GM19438 (cell line): ENCODE data around the gene SCYL3.
"Not testable (repeated sequence)": the region's sequence is repeated elsewhere in the genome, so short reads cannot be mapped to it uniquely, and the experiment has no call there.

ENCODE experiments used
- ATAC-seq: cut with Tn5 transposase; IDR thresholded peaks from one replicate; pipeline ENCODE4 v1.9.1; 2021; ENCODE audit warnings: low read depth; ENCODE audit not compliant: unreplicated experiment

SCYL3 gene, protein sequence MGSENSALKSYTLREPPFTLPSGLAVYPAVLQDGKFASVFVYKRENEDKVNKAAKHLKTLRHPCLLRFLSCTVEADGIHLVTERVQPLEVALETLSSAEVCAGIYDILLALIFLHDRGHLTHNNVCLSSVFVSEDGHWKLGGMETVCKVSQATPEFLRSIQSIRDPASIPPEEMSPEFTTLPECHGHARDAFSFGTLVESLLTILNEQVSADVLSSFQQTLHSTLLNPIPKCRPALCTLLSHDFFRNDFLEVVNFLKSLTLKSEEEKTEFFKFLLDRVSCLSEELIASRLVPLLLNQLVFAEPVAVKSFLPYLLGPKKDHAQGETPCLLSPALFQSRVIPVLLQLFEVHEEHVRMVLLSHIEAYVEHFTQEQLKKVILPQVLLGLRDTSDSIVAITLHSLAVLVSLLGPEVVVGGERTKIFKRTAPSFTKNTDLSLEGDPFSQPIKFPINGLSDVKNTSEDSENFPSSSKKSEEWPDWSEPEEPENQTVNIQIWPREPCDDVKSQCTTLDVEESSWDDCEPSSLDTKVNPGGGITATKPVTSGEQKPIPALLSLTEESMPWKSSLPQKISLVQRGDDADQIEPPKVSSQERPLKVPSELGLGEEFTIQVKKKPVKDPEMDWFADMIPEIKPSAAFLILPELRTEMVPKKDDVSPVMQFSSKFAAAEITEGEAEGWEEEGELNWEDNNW

DNA sequence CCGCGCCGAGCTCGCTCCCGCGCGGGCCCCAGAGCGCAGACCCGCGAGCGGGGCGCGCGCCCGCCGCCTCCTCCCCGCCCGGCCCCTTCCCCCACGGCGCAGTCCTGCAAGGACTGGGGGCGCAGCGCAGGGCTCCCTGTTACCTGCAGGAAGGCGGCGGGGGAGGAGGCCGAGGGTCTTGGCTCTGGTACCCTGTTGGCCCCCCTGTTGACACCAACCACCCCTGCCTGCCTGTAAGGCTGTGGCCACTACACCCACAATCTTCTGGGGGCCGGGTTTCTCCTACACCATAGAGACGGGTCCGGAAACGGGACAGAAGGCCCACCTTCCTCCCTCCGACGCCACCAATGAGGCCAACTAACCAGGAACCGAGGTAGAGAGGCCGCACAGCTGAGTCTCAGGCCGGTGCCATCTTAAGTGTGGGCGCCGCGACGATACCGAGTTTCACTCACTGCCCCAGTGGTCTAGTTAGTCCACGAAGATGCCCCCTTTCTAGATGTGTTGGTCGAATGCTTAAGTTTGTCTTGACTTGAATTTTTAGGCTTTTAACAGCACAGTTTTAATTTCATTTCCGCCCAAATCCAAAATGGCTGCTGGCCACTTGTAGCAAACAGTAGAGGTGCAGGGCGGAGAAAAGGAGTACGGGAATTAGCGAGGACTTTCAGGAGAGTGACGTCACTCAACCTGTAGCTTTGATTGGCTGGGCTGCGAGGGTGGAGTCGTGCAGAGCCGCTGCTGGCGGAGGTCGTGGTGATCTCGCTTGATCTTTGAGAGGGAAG is at the start of gene SCYL3:
SCYL3 (minus strand) TSS at position 252 of the 779 bp plus-strand sequence. CDS start 5,056 bp downstream, outside the sequence.
- peak; percentile 91 for ATAC-seq

DNA sequence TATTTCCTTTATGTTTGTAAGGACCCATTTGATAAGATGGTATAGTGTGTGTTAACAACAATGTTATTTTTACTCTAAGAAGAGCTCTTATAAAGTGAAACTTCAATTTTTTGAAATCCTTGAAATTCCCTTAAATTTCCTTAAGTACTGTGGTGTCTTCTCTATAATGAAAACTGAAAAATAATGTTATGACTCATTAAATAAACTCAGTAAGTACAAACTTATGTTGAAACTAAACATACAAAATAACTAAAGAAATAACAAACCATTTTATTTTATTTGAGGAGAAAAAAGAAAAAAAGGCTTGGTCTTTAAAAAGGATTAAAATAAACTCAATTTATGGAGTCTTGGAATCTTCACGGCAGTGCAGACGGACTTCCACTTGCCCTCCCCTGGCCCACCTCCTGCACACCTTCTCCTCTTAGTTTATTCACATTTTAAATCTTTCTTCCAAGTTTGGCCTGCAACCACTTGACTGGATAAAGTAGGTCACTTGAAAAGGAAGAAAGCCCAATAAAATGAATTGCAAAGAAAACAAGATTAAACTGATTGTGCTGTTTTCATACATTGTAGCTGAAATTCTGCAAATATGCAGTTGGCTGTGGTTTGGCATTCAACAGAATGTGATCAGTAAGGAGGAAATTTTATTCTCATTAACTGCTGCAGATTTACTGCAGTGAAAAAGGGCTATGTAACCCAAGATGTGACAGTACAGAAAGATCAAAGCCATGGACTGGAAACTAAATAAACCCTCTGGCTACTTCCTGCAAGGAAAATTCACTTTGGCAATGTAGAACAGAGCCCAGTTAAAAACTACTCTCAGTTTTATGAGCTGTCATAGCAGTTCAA is 48.5 kb upstream of the SCYL3 start:
- no peak for ATAC-seq

DNA sequence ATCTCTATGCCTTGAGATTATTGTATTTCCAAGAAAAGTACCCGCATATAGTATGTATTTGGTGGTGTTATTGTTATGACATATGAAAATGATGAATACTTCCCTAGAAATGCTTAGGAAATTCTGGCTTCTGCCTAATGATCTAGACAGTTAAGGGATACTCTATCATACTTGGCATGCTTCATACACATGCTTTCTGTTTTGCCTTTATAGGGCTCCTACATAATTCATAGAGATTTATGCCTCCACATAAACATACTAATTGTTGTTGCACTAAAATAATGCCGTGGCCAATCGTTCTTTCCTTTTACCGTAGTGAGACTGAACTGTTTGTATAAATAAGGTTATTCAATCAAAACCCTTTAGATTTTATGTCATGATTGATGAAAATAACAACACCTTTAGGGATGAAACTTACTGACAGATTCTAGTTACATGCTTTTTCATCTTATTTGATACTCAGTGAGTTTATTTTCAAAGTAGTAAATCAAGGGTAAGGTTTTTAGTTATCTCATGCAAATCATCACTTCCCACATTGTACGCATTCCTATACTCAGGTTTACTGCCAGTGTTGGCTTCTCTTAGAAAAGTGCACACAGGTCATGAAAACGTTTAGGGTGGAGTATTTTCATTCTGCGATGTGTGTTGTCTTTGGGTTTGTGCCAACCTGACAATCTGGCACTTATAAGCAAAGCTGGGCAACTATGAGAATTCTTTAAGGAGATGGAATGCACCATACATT is 40.5 kb upstream of the SCYL3 start:
- ATAC-seq, result no peak

DNA sequence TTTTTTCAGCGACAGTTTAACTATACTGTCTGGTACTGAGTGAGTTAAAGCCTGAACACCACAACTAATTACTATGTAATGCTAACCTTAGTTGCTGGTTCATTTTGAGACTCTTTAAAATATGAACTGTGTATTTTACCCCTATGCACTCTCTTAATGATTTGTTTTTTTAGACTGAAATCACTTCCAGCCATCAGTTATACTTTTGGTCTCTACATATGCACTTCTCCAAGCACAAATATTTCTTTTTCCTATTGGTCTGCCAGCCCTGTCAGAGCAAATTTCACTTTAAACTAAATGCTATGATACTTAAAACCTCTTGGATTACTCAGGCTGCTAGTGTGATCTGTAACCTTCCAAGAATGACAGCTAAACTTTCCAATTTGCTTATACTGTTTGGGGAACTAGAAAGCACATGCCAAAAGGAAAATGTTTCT is 38.1 kb upstream of the SCYL3 start:
- no peak for ATAC-seq

DNA sequence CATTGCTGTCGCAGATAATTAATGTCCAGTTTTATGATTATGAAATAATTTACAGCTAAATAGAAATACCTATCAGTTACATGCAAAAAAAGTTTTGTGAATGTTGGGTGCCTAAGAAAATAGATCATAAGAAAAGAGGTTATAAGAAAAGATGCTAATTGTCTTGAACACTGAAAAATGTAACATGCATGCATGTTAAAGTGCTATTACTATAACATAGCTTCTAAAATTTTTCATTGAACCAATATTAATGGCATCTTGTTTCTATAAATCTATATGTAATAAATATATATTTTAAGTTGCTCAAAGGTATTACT is 35.5 kb upstream of the SCYL3 start:
- ATAC-seq, result no peak

DNA sequence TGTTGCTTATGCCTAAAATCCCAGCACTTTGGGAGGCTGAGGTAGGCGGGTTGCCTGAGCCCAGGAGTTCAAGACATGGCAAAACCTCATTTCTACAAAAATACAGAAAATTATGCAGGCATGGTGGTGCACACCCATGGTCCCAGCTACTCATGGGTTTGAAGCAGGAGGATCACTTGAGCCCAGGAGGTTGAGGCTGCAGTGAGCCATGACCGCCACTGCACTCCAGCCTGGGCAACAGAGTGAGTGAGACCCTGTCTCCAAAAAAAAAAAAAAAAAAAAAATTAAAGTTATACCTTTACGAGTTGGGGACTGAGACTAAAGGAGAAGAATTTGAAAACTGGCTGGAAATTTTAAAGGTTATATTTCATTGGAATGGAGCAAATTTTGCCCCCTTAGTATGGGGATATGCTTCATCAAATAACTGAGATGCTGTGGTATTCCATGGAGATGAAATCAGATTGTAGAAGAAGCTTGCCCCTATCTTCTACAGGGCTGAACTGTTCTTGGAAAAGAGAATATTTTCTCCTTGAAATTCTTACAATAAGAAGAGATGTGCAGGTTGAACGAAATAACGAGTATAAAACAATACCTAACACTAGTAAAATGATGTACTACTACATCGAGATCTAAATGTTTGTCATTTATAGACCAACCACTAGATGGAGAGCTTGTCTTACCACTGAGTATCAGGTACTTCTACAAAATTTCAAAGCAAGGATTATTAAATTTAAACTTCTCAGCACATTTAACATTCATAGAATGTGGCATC is 34.9 kb upstream of the SCYL3 start:
- ATAC-seq, result peak; percentile 66

DNA sequence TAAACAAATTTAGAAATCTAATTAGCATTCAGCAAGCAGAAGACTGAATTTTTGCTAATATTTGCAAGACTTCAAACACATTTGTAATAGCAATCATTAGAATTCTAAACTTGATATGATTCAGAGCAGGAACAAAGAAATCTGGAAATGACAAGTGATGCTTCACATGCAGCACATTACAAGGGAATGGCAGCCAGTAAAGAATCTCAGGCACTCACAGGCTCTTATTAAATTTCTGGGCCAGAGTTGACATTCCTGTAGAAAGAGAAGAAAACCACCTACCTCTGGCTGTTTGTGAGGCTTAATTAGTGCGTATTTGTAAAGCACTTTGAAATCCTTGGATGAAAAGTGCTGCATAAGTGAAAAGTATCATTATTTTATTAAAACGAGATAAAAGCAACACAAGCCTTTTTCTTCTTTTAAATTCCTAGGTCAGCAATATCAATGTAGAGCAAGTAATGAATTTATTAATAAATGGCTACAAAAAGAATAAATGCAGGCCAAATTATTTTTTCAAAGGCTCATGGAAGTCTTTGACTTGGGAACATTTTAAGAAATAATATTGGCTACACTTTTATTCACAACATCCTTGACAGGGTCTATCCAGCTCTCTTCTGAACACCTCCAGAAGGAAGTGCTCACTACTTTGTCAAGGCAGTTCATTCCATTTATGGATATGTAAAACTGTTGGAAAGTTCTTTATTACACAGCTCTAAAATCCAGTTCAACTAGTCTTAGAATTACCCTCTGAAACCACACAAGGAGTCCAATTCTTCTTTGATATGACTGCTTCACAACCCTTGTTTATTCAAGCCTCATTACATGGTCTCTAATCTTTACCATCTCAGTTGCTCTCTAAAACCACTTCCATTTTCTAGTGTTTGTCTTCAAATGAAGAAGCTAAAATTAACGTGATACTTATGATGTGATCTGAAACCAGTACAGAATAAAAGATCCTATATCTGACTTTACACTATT is 32.1 kb upstream of the SCYL3 start:
- no peak for ATAC-seq

DNA sequence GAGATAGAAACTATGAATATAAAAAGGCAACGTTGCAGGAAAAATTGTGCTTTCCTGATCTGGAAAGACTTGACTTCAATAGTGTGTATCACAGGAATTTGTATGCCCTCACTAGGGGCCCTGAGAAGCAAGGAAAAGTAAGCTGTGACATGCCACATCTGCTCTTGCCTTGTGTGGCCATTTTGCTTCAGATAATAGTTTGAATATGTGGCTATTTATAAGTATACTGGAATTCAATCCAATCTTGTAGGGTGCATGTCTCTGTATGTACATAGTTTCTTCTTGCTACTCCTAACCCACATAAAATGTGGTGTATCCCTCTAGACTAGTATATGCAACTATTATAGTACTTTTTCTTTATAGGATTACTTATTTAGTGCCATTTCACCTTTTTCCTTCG is 31.1 kb upstream of the SCYL3 start:
- no peak for ATAC-seq

DNA sequence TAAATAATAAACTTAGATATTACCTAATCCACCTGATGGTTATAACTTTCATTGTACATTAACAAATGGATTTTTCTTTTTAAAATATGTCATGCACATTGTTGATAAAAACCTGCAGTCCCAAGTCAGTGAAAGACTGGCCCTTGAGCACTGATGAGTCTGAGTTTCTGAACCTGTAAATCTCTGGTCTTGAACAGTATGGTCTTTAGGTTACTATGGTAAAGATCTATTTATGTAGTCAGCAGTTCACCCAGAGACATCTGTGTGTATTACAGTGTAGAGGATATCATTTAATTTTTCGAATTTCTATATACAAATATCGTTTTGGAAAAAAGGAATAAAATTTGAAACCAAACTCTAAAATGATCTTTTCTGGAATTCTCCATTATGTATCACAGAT is 30.4 kb upstream of the SCYL3 start:
- ATAC-seq, result no peak

DNA sequence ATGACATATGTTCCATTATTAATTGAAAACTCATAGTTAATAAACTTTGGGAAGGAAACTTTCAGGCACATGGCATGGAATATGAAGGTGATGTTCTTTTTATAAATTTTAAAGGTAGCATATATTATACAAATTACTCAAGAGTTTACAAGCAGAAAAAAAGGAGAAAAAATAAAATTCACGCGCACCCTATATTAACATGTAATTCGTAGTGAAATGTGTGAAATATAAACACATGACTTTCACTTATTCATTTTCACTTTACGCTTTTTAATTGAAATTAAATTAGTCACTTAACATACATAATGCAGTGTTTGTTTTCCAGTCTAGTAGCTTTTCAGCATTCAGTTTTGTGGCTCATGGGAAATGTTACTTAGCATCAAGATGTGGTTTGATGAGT is 27.4 kb upstream of the SCYL3 start:
- no peak for ATAC-seq

DNA sequence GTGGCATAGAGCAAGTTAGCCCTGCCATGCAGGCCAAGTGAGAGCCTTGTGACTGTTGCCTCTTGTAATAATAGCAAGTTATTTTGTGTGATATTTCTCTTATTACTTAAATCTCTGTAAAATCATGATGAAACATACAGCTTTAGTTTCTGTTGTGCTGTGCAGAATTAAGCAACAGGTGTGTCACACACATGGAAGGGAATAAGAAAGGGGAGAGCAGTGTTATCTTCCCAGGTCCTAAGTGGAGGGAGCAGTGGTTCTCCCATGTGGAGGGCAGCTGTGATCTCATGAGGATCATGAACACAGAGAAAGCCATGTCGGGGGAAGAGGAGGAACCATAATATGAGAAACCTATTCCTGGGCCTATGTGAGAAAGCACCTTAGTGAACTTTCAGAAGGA is 25.2 kb upstream of the SCYL3 start:
- ATAC-seq, result no peak

DNA sequence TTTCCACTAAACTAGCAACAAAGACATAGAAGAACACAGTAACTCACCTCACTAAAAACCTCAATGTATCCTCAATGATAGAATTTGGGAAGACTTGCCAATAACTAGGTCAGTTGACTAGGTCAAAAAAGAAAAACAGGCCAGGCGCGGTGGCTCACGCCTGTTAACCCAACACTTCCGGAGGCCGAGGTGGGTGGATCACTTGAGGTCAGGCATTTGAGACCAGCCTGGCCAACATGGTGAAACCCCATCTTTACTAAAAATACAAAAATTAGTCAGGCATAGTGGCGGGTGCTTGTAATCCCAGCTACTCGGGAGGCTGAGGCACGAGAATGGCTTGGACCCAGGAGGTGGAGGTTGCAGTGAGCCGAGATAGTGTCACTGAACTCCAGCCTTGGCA is 24.5 kb upstream of the SCYL3 start:
- ATAC-seq, result not testable (repeated sequence)

DNA sequence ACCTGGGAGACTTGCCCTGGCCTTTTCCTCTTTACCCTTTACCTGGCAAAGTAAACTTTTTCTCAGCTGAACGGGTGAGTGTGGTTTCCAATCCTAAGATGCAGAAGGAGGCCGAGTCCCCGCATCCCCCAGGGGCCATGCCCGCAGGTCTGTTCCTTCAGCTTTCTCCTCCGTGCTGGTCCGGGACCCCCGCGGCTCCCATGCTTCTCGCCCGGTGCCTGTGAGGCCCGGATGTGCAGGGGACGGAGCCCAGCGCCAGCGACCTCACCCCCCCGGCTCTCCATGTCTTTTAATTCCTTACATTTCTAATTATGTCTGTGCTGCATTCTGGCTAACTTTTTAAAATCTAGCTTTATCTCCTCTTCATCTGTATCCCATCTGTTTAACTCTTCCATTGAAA is 21.5 kb upstream of the SCYL3 start:
- ATAC-seq, result no peak

DNA sequence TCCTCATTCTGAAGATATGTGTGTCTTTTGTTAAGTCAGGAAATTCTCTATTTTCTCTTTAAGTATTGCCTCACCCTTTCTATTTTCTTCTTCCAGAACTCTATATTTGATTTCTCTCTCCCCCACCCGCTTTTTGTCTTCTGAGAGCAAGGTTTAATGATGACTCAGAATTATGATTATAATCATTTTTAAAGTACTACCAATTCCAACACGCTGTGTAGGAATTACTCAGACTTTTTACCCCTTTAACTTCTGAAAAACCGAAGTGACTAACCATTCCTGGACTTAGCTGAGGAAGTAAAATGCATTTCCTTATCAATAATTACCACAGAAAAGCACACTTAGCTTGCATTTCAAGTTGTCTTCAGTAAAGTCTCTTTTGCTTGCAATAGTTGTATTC is 20.8 kb upstream of the SCYL3 start:
- no peak for ATAC-seq

DNA sequence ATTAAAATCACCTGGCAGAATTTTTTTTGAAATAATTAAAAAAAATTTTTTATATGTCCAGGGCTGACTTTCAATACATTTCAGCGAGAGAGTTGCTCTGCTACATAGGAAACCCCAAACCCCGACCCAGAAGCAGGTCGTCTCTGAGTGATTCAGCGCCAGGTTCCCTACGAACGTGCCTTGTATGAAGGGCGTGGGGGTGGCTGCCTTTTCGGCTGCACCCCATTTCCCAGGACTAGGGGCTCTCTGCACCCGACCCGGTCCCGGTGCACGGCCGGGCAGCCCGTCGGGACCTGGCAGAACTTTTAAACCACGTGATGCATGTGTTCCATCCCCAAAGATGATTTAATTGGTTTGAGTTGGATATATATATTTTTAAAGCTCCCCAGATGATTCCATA is 15.8 kb upstream of the SCYL3 start:
- no peak for ATAC-seq

DNA sequence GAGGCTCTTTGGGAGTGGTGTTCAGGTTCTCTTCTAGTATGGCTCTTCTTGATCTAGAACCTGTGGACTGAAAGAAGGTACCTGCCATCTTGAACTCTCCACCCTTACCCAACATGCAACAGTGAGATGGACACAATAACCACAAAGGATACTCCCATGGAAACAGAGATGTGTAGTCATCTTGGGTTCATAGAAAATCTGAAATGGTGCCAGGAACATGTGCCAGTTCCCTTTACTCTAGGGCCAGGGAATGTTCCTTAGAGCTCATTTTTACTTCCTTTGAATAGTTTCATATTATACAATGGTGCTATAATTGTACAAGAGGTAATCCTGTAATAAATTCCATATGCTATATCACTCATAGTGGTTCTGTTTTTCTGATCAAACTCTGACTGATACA is 13.2 kb upstream of the SCYL3 start:
- no peak for ATAC-seq

DNA sequence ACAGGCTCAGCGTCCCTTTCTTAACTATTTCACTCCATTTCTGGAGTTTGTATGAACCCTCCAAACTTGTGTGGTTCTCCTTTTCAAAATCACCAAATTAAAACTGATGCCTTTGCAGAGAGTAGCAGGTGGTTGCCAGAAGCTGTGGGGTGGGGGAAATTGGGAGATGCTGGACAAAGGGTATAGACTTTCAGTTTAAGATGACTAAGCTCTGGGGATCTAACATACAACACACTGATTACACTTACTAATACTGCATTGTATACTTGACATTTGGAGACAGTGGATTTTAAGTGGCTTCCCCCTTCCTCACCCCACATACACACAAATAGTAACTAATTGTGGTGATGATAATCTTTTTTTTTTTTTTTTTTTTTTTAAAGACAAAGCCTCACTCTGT is 11.1 kb upstream of the SCYL3 start:
- no peak for ATAC-seq

DNA sequence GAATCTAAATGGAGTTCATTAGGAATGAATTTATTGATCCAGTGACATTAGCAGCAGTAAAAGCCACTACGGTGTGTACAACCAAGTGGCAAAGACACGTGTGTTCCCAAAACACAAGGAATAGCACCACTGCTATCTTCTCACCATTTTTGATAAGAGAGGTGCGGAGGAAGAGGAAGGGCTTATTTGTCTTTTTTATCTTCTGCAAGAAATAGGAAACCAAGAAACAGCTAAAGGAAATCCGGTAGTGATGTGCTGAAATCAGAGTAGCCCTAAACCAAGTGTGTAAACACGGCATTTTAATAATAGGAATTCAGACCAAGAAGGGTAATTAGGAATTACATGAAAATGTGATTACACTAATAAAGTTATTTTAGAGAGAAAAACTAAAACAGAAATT is 9.1 kb upstream of the SCYL3 start:
- ATAC-seq, result no peak
